OCI-LY3 (cell line): ENCODE data around the gene DNAH1.

ENCODE experiments used
- CTCF ChIP-seq: fragments of 200-600, 300-600 bp; sonication (generic); IDR thresholded peaks from 2 replicates; pipeline ENCODE4 v1.5.1; 2014; ENCODE audit warnings: antibody characterized with exemption, low read length, low read depth
- EZH2phosphoT487 ChIP-seq: fragments of 200-600 bp; shearing (Covaris generic); IDR thresholded peaks from 2 replicates; pipeline ENCODE4 v1.6.1; 2018; ENCODE audit warnings: antibody characterized with exemption, mixed run types, low read depth

GRCh38 chr3:52292247-52293065 is 23.7 kb upstream of the DNAH1 start:
- TF ChIP-seq EZH2phosphoT487 (no peak), CTCF (no peak)
